GM23338 (cell line): ENCODE measurements around the gene CLDN19. TPM values are rescaled to one million over a fixed set of nuclear protein-coding genes. Genes with fewer than 3 reads are reported as not detected.

ENCODE experiments used
- ATAC-seq: fragments of 200-7000 bp; cut with Tn5 transposase; 3 replicates; pipeline ENCODE4 v1.9.1; 2020
- DNase-seq: peaks from one replicate; pipeline ENCODE4 v3.0.0-alpha.2; 2015; ENCODE audit warnings: low spot score
- H2AFZ ChIP-seq: fragments of 200-600 bp; sonication (generic); 2 replicates; pipeline ENCODE4 v1.8.0; 2016; ENCODE audit warnings: antibody characterized with exemption, mild to moderate bottlenecking, moderate library complexity
- H3F3A ChIP-seq: fragments of 200-600 bp; sonication (generic); replicated peaks from 2 replicates; pipeline ENCODE4 v1.8.0; 2017; ENCODE audit warnings: antibody characterized with exemption, mixed run types, low read depth
- H3K27ac ChIP-seq: fragments of 200-600 bp; sonication (generic); 2 replicates; pipeline ENCODE4 v1.6.1; 2016; ENCODE audit warnings: low read depth
- H3K27me3 ChIP-seq: fragments of 200-600 bp; sonication (generic); 2 replicates; pipeline ENCODE4 v1.8.0; 2016; ENCODE audit warnings: mild to moderate bottlenecking, mixed run types, moderate library complexity; ENCODE audit not compliant: insufficient read depth
- H3K36me3 ChIP-seq: fragments of 200-600 bp; sonication (generic); 2 replicates; pipeline ENCODE4 v1.8.0; 2016; ENCODE audit warnings: mild to moderate bottlenecking; ENCODE audit not compliant: insufficient read depth
- H3K4me1 ChIP-seq: fragments of 200-600 bp; sonication (generic); 2 replicates; pipeline ENCODE4 v1.8.0; 2016; ENCODE audit warnings: mild to moderate bottlenecking, moderate library complexity; ENCODE audit not compliant: insufficient read depth
- H3K4me2 ChIP-seq: fragments of 200-600 bp; sonication (generic); 2 replicates; pipeline ENCODE4 v1.7.1; 2017; ENCODE audit warnings: mixed run types
- H3K4me3 ChIP-seq: fragments of 200-600 bp; sonication (generic); 2 replicates; pipeline ENCODE4 v1.6.1; 2016; ENCODE audit warnings: mixed run types
- H3K79me2 ChIP-seq: fragments of 200-600 bp; sonication (generic); replicated peaks from 2 replicates; pipeline ENCODE4 v1.8.0; 2017; ENCODE audit warnings: mild to moderate bottlenecking; ENCODE audit not compliant: insufficient read depth
- H3K9me2 ChIP-seq: fragments of 200-600 bp; sonication (generic); 2 replicates; pipeline ENCODE4 v1.8.0; 2017; ENCODE audit not compliant: insufficient read depth
- H4K20me1 ChIP-seq: fragments of 200-600 bp; sonication (generic); replicated peaks from 2 replicates; pipeline ENCODE4 v1.8.0; 2017; ENCODE audit warnings: mild to moderate bottlenecking; ENCODE audit not compliant: insufficient read depth
- H3K27ac Mint-ChIP-seq: 2 replicates; pipeline ENCODE4 v1.8.0; 2020; ENCODE audit warnings: inconsistent platforms, mild to moderate bottlenecking, moderate library complexity, mixed read lengths
- H3K27me3 Mint-ChIP-seq: 3 replicates; pipeline ENCODE4 v1.8.0; 2022; ENCODE audit warnings: low read depth, mild to moderate bottlenecking, moderate library complexity, mixed read lengths, inconsistent platforms; ENCODE audit not compliant: insufficient read depth, poor library complexity
- H3K36me3 Mint-ChIP-seq: 3 replicates; pipeline ENCODE4 v1.8.0; 2021; ENCODE audit warnings: low read depth, mild to moderate bottlenecking, inconsistent platforms, moderate library complexity, mixed read lengths
- H3K4me1 Mint-ChIP-seq: 3 replicates; pipeline ENCODE4 v1.8.0; 2020; ENCODE audit warnings: mild to moderate bottlenecking, inconsistent platforms, mixed read lengths
- H3K4me3 Mint-ChIP-seq: 3 replicates; pipeline ENCODE4 v1.8.0; 2021; ENCODE audit warnings: moderate library complexity, mild to moderate bottlenecking, inconsistent platforms, mixed read lengths
- H3K9me3 Mint-ChIP-seq: 3 replicates; pipeline ENCODE4 v1.8.0; 2020; ENCODE audit warnings: moderate library complexity, mild to moderate bottlenecking, inconsistent platforms, mixed read lengths
- EZH2phosphoT487 ChIP-seq: fragments of 200-600 bp; sonication (generic); IDR thresholded peaks from one replicate; pipeline ENCODE4 v1.8.1; 2018; ENCODE audit warnings: antibody characterized with exemption; ENCODE audit not compliant: unreplicated experiment
- POLR2AphosphoS5 ChIP-seq: IDR thresholded peaks from 2 replicates; pipeline ENCODE4 v1.6.1; 2016; ENCODE audit warnings: antibody characterized with exemption, low read depth
- STAT1 ChIP-seq: IDR thresholded peaks from one replicate; pipeline ENCODE4 v1.6.1; 2016; ENCODE audit warnings: antibody characterized with exemption; ENCODE audit not compliant: unreplicated experiment
- ZNF114 ChIP-seq: fragments of 250-450 bp; sonication (Bioruptor Pico); IDR thresholded peaks from 2 replicates; pipeline ENCODE4 v1.5.0; 2020; ENCODE audit warnings: mild to moderate bottlenecking, moderate library complexity
- ZNF331 ChIP-seq: fragments of 250-450 bp; sonication (Bioruptor Pico); IDR thresholded peaks from 2 replicates; pipeline ENCODE4 v1.5.0; 2020; ENCODE audit warnings: low read depth, mild to moderate bottlenecking, moderate library complexity
- ZNF462 ChIP-seq: fragments of 250-450 bp; sonication (Bioruptor Pico); IDR thresholded peaks from 2 replicates; pipeline ENCODE4 v1.5.0; 2020; ENCODE audit warnings: mild to moderate bottlenecking, moderate library complexity
- polyA plus RNA-seq: library from polyadenylated mRNA; unstranded; fragments of >200 nt; fragmentation: Nextera tagmentation; extraction: Ambion mirVana; gene quantifications from 2 replicates; pipeline ENCODE4 v1.2.1, GENCODE V29; 2016
- total RNA-seq: library from RNA; depleted of rRNA; stranded (reverse); fragments of >200 nt; shearing (Covaris generic); gene quantifications from 2 replicates; pipeline ENCODE4 v1.2.3, GENCODE V29; 2014
- TF ChIP-seq, protein P1 (sequence below): IDR thresholded peaks from one replicate; pipeline ENCODE4 v1.6.1; 2018; ENCODE audit warnings: antibody characterized with exemption; ENCODE audit not compliant: unreplicated experiment

The CLDN19 gene
- total and polyA plus RNA-seq, 2 experiments from 2014 or later = 2.6 to 12.8 TPM

GRCh38 chr1:42733415-42734200 lies 6.4 kb downstream of the CLDN19 start (continued):
- no peak for TF ChIP-seq ZNF462
- TF ChIP-seq POLR2AphosphoS5 = no peak
- no peak for TF ChIP-seq STAT1
- TF ChIP-seq ZNF114 = no peak
- TF ChIP-seq ZNF331 (CRISPR knock-in tag) = no peak

GRCh38 chr1:42732126-42732680 lies 7.8 kb downstream of the CLDN19 start:
- Histone ChIP-seq H3K27me3 (no peaks in the 10 kb centered on the region), H3K4me2 (no peak overlapping the region), H3K9me2 (no peaks in the 10 kb centered on the region), H4K20me1 (no peaks in the 10 kb centered on the region), H2AFZ (no peak overlapping the region), H3K27ac (no peak overlapping the region), H3K4me1 (no peaks in the 10 kb centered on the region), H3F3A (no peaks in the 10 kb centered on the region), H3K36me3 (no peaks in the 10 kb centered on the region), H3K4me3 (no peak overlapping the region), H3K79me2 (no peaks in the 10 kb centered on the region)
- peaks cover 12% of the 10 kb centered on the region for H3K4me1 Mint-ChIP-seq
- H3K27ac Mint-ChIP-seq = no peak overlapping the region
- peaks cover 7% of the 10 kb centered on the region for H3K27me3 Mint-ChIP-seq
- H3K9me3 Mint-ChIP-seq = no peaks in the 10 kb centered on the region
- peaks cover 2% of the 10 kb centered on the region; the same call in 1 of the 3 replicates for H3K36me3 Mint-ChIP-seq
- ATAC-seq (no peak), DNase-seq (no peak)
- H3K4me3 Mint-ChIP-seq = no peak overlapping the region
- TF ChIP-seq, protein P1, sequence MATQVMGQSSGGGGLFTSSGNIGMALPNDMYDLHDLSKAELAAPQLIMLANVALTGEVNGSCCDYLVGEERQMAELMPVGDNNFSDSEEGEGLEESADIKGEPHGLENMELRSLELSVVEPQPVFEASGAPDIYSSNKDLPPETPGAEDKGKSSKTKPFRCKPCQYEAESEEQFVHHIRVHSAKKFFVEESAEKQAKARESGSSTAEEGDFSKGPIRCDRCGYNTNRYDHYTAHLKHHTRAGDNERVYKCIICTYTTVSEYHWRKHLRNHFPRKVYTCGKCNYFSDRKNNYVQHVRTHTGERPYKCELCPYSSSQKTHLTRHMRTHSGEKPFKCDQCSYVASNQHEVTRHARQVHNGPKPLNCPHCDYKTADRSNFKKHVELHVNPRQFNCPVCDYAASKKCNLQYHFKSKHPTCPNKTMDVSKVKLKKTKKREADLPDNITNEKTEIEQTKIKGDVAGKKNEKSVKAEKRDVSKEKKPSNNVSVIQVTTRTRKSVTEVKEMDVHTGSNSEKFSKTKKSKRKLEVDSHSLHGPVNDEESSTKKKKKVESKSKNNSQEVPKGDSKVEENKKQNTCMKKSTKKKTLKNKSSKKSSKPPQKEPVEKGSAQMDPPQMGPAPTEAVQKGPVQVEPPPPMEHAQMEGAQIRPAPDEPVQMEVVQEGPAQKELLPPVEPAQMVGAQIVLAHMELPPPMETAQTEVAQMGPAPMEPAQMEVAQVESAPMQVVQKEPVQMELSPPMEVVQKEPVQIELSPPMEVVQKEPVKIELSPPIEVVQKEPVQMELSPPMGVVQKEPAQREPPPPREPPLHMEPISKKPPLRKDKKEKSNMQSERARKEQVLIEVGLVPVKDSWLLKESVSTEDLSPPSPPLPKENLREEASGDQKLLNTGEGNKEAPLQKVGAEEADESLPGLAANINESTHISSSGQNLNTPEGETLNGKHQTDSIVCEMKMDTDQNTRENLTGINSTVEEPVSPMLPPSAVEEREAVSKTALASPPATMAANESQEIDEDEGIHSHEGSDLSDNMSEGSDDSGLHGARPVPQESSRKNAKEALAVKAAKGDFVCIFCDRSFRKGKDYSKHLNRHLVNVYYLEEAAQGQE = no peak
- TF ChIP-seq STAT1 (no peak), EZH2phosphoT487 (no peak)
